GM10847 (cell line): ENCODE data around the gene RIPK4.

ENCODE experiments used
- POLR2A ChIP-seq: IDR thresholded peaks from 2 replicates; pipeline ENCODE4 v1.6.1; 2011; ENCODE audit not compliant: insufficient read length; ENCODE audit errors: extremely low read depth

Gene RIPK4

GRCh38 chr21:41726970-41727783, 39.7 kb downstream of the RIPK4 start:
- TF ChIP-seq POLR2A, result no peak

GRCh38 chr21:41726630-41726969, 40.3 kb downstream of the RIPK4 start:
- no peak for TF ChIP-seq POLR2A

- TF ChIP-seq POLR2A, result no peak
Observed at GRCh38 chr21:41726058-41726558, 40.7 kb downstream of the RIPK4 start.

- no peak for TF ChIP-seq POLR2A
Observed at GRCh38 chr21:41725421-41726031, 41.3 kb downstream of the RIPK4 start.

GRCh38 chr21:41722052-41723018, 44.5 kb downstream of the RIPK4 start:
- no peak for TF ChIP-seq POLR2A

- TF ChIP-seq POLR2A, result no peak
Observed at GRCh38 chr21:41720250-41720649, 46.6 kb downstream of the RIPK4 start.

GRCh38 chr21:41719691-41720090, 47.2 kb downstream of the RIPK4 start:
- no peak for TF ChIP-seq POLR2A

- TF ChIP-seq POLR2A, result no peak
Observed at GRCh38 chr21:41717573-41718330, 49.1 kb downstream of the RIPK4 start.

GRCh38 chr21:41716751-41717150, 50.1 kb downstream of the RIPK4 start:
- no peak for TF ChIP-seq POLR2A

GRCh38 chr21:41715649-41716281, 51.1 kb downstream of the RIPK4 start:
- TF ChIP-seq POLR2A, result no peak

GRCh38 chr21:41713495-41714281, 53.2 kb downstream of the RIPK4 start:
- no peak for TF ChIP-seq POLR2A

- TF ChIP-seq POLR2A, result no peak
Observed at GRCh38 chr21:41712730-41713129, 54.1 kb downstream of the RIPK4 start.

- TF ChIP-seq POLR2A, result no peak
Observed at GRCh38 chr21:41712201-41712600, 54.7 kb downstream of the RIPK4 start.

GRCh38 chr21:41711416-41712007, 55.3 kb downstream of the RIPK4 start:
- TF ChIP-seq POLR2A, result no peak

GRCh38 chr21:41710823-41711160, 56.1 kb downstream of the RIPK4 start:
- TF ChIP-seq POLR2A, result no peak
